Hepatocyte (in vitro differentiated cells): ENCODE results near the gene MGAT5B.

Experiments used
- EZH2phosphoT487 ChIP-seq: fragments of 200-600 bp; sonication (generic); IDR thresholded peaks from one replicate; pipeline ENCODE4 v1.6.1; 2018; ENCODE audit warnings: antibody characterized with exemption, mild to moderate bottlenecking, low read depth, moderate library complexity; ENCODE audit not compliant: unreplicated experiment, severe bottlenecking
- TF ChIP-seq, protein P1 (sequence below): fragments of 200-600 bp; sonication (generic); IDR thresholded peaks from 2 replicates; pipeline ENCODE4 v1.5.1; 2016; ENCODE audit warnings: antibody characterized with exemption, mild to moderate bottlenecking; ENCODE audit not compliant: poor library complexity

DNA sequence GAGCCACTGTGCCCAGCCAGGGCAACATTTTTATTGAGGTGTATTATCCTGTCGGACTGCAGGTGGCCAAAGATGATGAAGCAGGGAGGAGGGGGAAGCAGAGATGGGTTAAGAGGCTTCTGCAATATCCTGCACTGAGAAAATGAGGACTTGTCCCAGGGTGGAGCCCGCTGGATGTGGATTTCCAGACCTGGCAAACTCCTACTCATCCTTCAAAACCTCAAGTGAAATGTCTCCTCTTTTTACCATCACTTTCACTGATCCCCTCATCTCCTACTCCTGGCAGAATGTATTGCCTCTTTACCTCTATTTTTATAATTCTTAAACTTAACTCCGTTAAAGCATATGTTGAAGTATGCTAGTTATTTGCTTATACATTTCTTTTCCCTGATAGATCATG, 60.9 kb downstream of the MGAT5B start:
- TF ChIP-seq, protein P1, sequence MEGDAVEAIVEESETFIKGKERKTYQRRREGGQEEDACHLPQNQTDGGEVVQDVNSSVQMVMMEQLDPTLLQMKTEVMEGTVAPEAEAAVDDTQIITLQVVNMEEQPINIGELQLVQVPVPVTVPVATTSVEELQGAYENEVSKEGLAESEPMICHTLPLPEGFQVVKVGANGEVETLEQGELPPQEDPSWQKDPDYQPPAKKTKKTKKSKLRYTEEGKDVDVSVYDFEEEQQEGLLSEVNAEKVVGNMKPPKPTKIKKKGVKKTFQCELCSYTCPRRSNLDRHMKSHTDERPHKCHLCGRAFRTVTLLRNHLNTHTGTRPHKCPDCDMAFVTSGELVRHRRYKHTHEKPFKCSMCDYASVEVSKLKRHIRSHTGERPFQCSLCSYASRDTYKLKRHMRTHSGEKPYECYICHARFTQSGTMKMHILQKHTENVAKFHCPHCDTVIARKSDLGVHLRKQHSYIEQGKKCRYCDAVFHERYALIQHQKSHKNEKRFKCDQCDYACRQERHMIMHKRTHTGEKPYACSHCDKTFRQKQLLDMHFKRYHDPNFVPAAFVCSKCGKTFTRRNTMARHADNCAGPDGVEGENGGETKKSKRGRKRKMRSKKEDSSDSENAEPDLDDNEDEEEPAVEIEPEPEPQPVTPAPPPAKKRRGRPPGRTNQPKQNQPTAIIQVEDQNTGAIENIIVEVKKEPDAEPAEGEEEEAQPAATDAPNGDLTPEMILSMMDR: no peak
- TF ChIP-seq EZH2phosphoT487: no peak
